ENCODE results near the gene OSGEP.

OSGEP gene

DNA sequence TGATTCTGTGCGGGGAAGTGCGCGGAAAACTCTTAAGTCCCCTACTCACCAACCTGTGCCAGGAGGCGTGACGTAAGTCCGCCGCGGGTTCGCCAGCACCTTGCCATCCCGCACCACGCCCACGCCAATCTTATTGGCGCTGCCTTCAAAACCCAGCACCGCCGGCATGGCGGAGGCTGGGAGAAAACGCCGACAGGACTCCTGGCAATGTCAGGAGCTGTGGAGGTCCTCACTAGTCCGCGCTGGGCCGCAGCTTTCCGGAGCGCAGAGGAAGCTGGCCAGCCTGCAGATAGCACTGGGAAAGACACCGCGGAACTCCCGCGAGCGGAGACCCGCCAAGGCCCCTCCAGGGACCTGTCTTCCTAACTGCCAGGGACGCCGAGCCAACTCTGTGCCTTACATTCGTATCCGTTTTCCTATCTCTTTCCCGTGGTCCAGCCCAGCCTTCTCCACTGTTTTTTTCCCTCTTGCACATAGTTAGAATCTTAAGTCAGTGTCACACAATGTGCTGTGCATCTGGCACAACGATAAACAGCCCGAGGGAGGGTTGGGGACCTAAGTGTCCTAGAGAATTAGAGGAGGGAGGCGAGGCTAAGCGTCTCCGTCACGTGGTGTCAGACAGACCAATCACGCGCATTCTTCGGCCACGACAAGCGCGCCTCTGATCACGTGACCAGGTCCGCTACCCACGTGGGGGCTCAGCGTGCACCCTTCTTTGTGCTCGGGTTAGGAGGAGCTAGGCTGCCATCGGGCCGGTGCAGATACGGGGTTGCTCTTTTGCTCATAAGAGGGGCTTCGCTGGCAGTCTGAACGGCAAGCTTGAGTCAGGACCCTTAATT, at the start of gene OSGEP, which contains the start of gene APEX1:
OSGEP (minus strand) TSS at position 297 of the 839 bp plus-strand sequence; CDS start at position 168, 129 bp downstream.
APEX1 (plus strand) TSS at position 711 of the 839 bp plus-strand sequence. CDS start 420 bp downstream, outside the sequence.
- peak; percentile 97 to 98 for DNase-seq

DNA sequence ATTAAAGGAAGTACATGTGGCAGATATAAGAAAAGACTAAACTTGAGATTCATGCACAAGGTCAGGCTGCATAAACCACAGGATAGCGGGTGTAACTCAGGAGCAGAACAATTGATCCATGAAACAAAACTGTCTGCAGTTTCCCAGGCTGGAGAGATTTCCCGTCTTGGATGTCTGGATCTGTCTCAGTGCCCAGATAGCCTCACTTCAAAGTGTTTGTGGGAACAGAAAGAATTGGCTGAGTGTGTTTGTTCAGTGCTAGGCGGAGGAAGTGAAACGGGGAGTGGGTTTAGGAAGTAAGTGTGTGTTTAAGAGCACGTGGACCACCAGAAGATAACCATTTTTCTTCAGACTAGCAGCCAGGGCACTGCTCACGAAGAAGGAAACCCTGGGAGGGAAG, 49.3 kb upstream of the OSGEP start:
- peak; percentile 2 to 19 for DNase-seq

DNA sequence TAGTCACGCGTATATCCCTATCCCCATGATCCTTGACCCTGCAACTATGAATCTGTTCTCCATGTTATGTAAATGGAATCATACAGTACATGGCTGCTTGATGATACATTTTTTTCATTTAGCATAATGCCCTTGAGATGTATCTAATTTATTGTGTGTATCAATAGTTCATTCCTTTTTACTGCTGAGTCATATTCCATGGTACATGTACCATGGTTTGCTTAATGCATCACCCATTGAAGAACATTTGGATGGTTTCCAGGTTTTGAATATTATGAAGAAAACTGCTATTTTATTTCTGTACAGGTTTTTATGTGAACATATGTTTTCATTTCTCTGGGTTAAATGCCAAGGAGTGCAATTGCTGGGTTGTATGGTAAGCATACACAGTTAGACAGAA, 46.7 kb upstream of the OSGEP start:
- no peak for DNase-seq

DNA sequence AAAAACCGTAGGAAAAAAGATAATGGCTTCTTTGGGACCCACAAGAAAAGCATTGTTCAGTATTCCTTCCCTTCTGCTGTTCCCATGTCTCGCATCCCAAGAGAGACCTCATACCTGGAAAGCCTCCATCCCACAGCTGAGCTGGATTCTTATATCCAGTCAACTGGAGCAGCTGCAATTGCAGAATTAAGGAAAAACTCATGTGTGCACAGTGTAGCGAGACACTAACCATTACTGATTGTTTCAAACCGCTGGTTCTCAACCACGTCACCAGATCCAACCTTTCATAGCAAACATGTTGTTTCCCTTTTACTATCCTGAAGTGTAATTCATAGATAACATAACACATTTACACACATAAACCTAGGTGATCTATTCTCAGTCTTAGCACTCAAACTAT, 45.3 kb upstream of the OSGEP start:
- DNase-seq, result no peak

DNA sequence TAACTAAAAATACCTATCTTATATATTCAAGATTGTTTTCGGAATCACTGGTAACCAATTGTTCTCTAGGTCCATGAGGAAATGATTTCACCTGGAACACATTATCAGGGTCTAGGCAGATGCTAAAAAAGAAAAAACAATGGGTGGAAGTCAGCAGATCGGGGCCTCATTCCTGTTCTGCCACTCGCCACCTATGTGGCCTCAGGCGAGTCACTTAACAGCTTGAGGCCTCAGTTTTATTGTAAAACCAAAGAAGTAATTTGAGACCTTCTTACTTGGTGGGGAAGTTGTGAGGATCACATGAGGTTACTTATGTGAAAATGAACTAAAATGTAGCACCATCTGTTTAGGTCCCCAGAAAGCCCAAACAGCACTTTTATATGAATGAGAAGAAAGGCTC, 44.5 kb upstream of the OSGEP start:
- DNase-seq, result no peak

DNA sequence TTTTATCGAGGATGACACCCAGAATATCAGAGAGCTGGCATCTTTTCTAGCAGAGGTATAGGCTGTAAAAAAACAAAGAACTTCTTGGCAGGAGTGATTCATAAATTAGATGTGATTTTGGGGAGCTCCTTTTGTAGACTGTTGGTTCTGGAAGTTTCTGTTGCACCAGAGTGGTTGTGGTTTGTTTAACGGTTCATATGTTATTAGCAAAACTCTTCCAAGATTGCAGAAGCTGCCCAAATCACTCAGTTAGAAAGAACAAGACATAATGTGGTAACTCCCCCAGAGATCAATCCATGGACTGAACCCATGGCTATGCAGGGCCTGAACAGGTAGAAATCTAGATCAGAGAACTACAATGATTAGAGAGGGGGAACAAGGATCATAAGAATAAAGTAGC, 44.0 kb upstream of the OSGEP start:
- DNase-seq, result no peak

DNA sequence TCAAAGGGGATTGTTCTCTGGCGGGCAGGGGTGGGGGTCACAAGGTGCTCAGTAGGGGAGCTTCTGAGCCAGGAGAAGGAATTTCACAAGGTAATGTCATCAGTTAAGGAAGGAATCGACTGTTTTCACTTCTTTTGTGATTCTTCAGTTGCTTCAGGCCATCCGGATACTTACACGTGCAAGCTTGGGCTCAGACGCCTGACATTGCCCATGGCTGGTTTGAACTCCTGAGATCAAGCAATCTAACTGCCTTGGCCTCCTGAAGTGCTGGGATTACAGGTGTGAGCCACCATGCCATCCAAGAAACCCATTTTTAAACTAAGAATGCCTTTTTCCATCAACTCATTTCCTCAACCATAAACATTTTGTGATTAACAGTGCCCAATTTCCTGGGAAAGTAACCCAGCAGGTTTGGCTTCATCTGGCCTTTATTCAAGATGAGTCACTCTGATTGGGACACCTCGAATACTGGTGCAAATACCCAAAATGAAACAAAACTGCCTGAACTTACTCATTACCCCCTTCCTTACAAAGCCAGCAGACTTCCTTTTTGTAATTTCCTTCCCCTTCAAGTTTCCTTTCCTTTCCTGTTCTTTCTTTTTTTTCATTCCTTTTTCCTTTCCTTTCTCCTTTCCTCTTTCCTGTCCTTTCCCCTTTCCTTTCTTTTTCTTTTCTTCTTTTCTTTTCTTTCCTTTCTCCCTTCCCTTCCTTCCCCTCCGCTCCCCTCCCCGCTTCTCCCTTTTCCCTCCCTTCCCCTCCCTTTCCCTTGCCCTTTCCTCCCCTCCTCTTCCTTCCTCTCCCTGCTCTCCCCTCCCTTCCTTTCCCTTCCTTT, 40.5 kb upstream of the OSGEP start:
- no peak for DNase-seq

DNA sequence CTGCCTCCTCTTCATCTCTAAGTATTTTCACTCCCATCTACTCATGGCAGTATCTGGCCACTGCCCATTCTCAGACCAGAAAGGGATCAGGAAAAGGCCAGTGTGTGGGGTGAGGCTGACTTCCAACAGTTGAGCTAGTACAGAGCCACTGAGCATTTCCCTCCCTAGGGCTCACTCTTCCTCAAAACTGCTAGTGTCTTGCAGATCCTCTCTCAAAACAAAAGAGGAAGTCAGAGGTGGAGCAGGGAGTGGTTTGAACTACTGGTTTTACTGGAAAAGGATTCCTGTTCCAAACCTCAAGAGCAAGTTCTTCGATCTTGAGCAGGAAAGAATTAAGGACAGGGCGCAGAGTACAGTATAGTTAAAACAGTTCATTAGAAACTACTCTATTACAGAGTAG, 39.0 kb upstream of the OSGEP start:
- DNase-seq, result peak in 1 of 2 donors; percentile 1

DNA sequence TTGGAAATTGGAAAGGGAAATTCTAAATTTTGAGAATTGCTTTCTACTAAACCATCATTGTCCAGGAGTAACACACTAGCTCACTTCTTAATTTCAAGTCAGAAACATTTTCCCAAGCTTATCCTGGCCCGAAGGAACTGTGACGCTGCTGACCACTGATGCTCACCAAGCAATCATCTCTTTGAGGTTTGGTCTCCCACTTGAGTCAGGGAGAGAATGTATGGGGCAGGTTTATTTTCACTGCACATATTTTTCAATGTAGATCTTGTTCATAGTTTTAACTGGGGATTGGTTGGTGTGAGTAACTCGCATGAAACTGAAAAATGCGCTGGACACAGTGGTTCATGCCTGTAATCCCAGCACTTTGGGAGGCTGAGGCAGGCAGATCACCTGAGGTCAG, 37.9 kb upstream of the OSGEP start:
- no peak for DNase-seq

DNA sequence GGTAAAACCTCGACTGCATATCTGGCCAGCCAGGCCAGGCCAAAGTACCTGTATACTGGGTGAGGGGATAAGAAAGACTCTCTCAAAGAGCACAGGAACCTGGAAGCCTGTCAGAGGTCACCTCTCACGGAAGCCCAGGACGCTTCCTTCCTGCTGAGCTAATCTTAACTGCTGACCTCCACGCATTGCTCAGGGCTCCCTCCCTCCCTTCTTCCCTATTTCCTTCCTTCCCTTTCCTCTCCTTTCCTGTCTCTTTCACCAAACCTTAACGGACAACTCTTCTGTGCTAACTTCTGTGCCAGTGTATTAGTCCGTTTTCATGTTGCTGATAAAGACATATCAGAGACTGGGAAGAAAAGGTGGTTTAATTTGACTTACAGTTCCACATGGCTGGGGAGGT, 36.0 kb upstream of the OSGEP start:
- no peak for DNase-seq

DNA sequence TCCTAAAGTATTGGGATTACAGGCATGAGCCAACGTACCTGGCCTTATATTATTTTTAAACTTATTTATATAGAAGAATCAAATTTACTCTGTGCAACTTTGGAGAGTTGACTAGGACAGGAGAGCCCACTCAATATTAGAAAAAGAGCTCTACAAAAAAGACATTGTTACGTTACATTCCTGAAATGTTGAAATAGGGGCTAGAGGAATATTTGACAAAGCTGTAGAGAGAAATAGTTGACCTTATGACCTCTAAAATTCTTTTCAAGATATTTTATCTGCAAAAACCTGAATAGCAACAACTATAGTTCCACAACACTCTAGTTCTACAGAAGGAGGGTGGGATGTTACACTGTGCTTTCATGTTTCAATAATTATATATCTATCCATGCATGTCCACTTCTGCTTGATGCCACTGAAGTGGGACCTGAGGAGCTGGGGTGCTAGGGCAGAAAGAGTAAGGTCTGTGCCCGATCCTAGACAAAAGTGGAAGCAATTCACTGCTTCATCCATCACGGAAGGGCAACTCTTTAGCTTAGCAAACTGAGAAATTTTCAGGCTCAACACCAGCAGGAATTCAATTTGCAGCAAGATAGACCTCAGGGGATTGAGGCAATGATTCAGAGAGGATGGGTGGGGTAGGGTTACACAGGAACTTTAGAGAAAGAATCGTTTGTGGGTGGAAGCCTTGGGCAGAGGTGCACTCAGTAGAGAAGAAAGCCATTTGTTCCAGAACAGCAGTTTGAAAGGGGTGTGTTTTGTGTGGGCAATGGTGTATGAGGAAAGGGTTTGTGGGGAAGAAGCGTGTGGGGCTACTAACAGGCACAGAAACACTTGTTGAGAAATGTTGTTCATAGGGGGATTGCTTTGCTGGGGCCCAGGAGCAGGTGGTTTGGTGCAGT, 34.7 kb upstream of the OSGEP start:
- DNase-seq, result no peak

DNA sequence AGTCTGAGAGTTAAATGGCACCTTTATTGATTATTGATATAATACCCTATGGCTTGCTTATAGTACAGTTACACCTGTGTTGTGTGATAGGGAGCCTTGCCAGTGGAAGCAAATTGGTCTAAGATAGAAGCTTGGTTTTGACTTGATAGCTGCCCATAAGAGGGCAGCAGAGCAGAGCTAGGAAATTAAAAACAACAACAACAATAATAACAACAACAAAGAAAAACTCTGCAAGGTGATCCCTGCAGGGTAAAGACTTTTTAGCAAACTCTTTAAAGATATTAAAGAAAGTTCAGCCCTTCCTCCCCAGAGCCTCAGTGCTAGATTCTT, 32.7 kb upstream of the OSGEP start:
- DNase-seq, result no peak

DNA sequence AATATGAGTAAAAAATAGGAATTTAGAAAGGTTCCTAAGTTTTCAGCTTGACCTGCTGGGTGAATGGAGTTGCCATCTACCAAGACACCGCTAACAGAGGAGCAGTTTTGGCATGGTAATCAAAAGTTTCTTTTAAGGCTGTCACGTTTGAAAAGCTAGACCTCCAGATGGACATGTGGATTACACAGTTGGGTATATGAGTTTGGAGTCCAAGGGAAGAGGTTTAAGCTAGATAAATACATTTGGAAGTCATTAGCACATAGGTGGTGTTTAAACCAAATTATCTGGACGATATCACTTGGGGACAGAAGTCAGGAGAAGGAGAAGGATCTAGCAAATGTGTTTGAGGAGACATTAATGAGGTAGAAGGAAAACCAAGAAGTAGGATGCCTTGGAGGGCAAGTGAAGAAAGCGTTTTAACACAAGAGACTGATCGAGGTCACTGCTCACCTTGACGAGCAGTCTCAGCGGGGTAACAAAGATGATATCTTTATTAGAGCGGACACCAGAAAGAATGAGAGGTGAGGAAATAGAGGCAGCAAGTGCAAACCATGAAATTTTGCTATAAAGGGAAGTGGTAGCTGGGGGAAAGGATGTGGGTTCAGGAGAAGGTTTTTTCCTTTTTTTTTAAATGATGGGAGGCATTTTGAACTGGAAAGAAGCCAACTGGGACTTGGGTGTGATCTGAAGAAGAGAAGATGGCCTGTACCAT, 32.2 kb upstream of the OSGEP start:
- DNase-seq, result no peak

DNA sequence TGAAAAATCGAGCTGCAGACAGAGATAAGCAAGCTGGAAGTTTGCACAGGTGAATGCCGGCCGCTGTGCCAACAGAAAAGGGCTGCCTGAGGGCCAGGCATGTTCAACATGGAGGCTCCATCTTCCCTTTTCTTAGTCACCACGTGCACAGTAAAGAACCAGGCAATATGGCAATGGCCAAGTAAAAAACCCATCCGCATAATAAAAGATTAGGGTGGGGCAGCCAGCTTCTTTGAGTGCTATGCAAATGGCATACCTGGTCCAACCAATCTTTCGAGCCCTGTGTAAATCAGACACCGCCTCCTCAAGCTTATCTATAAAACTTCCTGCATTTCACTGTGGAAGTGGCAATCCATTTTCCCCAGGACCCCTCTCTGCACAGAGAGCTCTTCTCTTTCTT, 31.3 kb upstream of the OSGEP start:
- DNase-seq, result no peak

DNA sequence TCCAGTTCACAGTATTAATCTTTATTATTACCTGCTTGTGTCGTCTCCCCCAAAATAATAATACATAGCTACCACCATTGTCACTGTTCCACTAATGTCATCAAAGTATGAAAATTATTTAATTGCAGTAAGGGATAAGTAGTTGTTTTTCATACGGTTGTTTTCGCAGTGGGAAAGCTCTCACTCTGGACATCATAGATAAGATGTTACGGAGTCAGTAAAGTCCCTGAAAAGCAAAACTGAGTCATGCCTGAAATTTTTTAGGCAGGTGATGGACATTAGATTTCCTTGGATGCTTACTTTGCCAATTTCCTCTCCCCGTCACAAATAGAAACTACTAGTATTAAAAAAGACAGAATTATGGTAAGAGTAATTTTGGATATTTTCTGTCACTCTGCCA, 27.8 kb upstream of the OSGEP start:
- no peak for DNase-seq

DNA sequence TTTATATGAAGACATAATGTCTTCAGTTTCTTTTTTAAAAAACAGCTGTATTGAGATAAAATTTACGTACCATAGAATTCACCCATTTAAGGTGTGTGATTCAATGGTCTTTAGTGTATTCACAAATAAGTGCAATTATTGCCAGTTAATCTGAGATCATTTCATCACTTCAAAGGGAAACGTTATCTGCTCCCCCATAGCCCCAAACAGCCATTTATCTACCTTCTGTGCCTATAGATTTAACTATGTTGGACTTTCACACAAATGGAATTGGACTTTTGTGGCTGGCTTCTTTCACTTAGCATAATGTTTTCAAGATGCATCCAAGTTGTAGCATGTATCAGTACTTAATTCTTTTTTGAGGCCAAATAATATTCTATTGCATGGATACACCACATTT, 24.3 kb upstream of the OSGEP start:
- no peak for DNase-seq

DNA sequence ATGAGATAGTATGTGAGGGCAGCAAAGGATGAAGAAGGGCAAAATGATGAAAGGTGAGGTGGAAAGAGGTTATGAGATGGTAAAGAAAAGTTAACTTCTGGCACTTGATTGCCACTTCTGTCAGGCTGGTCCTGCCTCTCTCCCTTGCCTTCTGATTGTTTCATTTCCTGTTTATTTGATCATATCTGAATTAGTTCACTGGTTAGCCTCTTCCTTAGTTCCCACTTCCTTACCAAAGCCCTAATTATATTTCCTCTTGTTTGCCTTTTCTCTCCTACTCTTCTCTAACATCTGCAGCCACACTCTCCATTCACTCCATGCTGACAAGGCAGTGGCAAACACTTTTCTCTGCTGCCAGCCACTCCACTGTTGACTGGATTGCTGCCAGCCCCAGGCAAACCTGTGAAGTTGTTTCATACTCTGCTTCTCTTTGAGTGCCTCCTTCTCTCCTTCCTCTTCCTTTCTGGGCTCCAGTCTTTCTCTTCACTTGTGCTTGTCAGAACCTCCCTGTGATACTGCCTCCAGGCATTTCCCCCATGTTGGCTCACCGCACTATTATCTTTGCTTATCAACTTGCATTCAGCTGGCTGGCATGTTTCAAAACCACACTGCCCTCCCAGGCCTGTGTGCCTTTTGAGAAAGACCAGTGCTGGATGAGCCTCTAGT, 22.7 kb upstream of the OSGEP start:
- peak in 1 of 2 donors; percentile 24 for DNase-seq

DNA sequence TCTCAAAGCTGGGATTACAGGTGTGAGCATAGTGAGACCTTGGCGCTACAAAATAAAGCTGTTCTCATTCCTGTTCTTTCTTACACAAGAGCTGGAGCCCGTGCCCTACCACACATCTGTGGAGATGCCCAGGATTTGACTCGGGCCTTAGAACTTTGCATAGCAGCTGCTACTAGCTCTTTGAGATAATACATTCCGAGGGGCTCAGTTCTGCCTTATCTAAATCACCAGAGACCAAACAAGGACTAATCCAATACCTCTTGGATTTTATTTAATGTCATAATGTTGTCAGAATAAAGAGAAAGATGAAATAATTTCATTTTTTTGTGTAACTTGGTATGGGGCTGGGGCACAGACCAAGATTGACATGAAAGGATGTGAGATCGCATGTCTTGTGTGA, 22.2 kb upstream of the OSGEP start:
- no peak for DNase-seq

DNA sequence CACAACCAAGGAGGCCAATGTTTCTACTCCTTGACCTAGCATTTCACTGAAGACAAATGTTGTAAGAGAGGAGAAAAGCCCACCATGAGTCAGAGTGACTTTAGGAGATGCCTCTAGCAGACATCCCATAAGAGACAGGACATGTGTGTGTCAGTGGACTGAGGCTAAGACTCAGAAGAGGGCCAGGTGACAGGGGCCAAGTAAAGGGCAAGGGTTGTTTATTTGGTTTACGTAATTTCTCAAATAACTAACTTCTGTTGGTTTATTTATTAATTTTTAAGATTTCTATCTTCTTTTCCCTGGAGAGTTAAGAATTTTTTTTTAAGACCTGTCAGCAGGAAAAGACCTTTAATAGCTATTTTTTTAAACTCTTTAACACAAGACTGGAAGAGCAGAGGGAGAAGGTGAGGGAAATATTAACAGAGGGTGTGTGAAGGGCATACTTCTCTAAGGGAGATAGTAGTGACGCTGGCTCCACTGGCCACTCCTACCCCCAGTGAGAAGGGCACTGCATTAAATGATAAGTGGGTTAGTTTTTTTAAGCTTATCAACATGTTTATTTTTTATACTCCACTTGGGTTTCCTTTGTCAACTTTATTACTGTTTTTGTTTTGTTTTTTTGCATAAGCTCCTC, 18.0 kb upstream of the OSGEP start:
- no peak for DNase-seq

DNA sequence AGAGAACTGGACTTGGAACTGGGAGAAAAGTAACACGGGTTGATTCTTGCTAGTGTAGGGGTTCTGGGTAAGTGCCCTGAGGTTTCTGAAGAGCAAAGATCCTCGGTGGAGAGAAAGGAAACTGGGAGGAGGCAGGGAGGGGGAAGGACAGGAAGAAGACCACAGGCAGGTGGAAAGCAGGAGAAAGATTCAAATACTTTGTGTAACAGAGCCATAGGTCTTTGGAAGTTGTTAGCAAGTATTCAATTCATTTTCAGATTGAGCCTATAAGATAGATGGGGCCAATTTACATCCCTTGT, 15.9 kb upstream of the OSGEP start:
- no peak for DNase-seq

DNA sequence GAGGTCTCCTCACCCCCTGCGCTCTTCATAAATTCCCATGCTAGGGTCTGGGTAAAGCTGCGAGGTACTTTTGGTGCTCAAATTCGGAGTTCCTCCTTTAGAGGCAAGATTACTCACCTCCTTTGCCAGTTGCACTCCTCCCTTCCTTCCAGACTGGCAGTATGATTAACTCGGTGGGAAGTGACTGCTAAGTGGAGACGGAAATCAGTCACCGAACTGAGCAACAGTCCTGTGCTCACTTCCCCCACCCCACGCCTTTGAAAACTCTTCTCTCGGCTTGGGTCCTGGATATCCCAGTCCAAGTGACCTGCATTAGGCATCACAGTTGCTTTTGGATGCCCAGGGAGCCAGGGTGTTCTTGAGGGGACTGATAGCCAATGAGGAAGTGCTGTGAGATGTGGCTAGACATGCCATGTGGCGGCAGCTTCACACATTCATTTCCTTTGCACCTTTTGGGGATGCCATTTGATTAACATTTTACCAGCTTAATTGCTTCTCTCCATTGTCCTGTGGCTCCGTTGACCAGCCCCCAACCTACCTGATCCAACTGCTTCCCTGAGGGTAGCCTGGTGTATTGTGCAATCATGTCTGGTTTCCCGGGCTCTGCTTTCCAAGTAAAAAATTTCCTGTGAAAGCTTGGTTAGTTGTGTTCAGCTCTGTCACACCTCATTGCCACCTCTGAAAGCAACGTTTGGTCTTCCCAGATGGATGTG, 15.4 kb upstream of the OSGEP start:
- peak in 1 of 2 donors; percentile 50 for DNase-seq
